Small intestine (tissue), 7 donors: ENCODE measurements around the gene LSAMP. TPM values are rescaled to one million over a fixed set of nuclear protein-coding genes. Genes with fewer than 3 reads are reported as not detected.

ENCODE experiments used
- DNase-seq, 2 donors: peaks; one replicate each; pipeline versions ENCODE4 v3.0.0 to v3.0.0-alpha.2; 2013
- FAIRE-seq: peaks from 2 replicates; lab custom pipeline; 2012; peaks lifted over from hg19 to GRCh38; lab: Jason Lieb, UNC
- H3K27ac ChIP-seq, 3 donors: one replicate each; pipeline ENCODE4 v1.5.1; 2013; ENCODE audit warnings: low read length in 2 of 3, mild to moderate bottlenecking in 2 of 3, control low read depth in 1 of 3, inconsistent platforms in 1 of 3, low read depth in 1 of 3, moderate library complexity in 1 of 3
- H3K27me3 ChIP-seq, 3 donors: one replicate each; pipeline ENCODE4 v1.6.1; 2013; ENCODE audit warnings: low read length in 3 of 3, inconsistent platforms in 1 of 3; ENCODE audit not compliant: control insufficient read depth in 3 of 3, insufficient read depth in 3 of 3
- H3K36me3 ChIP-seq, 3 donors: one replicate each; pipeline ENCODE4 v1.6.1; 2013; ENCODE audit warnings: low read length in 3 of 3, inconsistent platforms in 1 of 3, low read depth in 1 of 3, mild to moderate bottlenecking in 1 of 3, moderate library complexity in 1 of 3; ENCODE audit not compliant: control insufficient read depth in 3 of 3, insufficient read depth in 2 of 3
- H3K4me1 ChIP-seq, 3 donors: one replicate each; pipeline ENCODE4 v1.6.1; 2013; ENCODE audit warnings: low read length in 2 of 3, inconsistent platforms in 1 of 3, low read depth in 1 of 3, mild to moderate bottlenecking in 1 of 3, moderate library complexity in 1 of 3; ENCODE audit not compliant: control insufficient read depth in 3 of 3, insufficient read depth in 2 of 3
- H3K4me3 ChIP-seq, 3 donors: one replicate each; pipeline ENCODE4 v1.5.1; 2013; ENCODE audit warnings: low read length in 3 of 3, control low read depth in 1 of 3, inconsistent platforms in 1 of 3, low read depth in 1 of 3, mild to moderate bottlenecking in 1 of 3, moderate library complexity in 1 of 3
- H3K9me3 ChIP-seq, 2 donors: one replicate each; pipeline ENCODE4 v1.6.1; 2013; ENCODE audit warnings: low read depth in 1 of 2, low read length in 1 of 2; ENCODE audit not compliant: control insufficient read depth in 2 of 2, insufficient read depth in 1 of 2
- WGBS, 3 donors: extraction: QIAGEN DNeasy Blood & Tissue Kit; methylation state at CpG; one replicate each; pipeline ENCODE4 v1.1.7; 2013; 5-methylcytosine and 5-hydroxymethylcytosine counted together
- polyA plus RNA-seq, 4 donors: library from polyadenylated mRNA; stranded (reverse) in 3 of 4; unstranded in 1 of 4; fragments of 200-250 nt in 3 of 4; fragments of 120-200 nt in 1 of 4; gene quantifications; one replicate each; pipeline versions ENCODE4 v1.2.1 to v1.2.3, GENCODE V29; 2013
- donor health status: healthy with polysubstance abuse.
- donor health status: control.
- donor health status: control.
- donor health status: Bipolar disorder and iron deficiency.
- donor health status: healthy.

The LSAMP gene
- polyA plus RNA-seq, 4 donors, result 0.27 to 2.9 (median 1.8) TPM; not detected in 1

DNA sequence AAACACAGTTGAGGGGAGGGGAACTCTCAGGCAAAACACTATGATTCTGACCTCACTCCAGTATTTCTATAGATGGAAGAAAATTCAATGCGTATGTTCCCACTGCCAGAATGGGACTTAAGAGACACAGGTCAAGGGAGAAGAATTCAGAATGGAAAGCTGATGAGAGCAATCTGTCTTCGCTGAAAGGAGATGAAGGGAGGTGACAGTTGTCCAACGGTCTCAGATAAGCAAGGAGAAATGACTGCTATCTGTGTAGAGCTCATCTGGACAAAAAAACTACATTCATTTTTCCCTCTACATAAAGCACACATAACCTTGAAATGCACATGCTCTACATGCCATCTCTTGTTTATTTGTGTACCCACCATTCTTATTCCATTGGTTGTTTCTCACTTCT is 405.1 kb downstream of the LSAMP start:
- Histone ChIP-seq H3K4me1 (no peaks in the 10 kb centered on the region), H3K36me3 (no peaks in the 10 kb centered on the region), H3K4me3 (no peak overlapping the region), H3K27ac (no peak overlapping the region), H3K27me3 (no peaks in the 10 kb centered on the region), H3K9me3 (no peaks in the 10 kb centered on the region)
- DNase-seq (no peak), FAIRE-seq (no peak)
- WGBS, 3 donors, result 73 to 82% (median 75%) methylated on average over 3 of the region's 3 CpGs

DNA sequence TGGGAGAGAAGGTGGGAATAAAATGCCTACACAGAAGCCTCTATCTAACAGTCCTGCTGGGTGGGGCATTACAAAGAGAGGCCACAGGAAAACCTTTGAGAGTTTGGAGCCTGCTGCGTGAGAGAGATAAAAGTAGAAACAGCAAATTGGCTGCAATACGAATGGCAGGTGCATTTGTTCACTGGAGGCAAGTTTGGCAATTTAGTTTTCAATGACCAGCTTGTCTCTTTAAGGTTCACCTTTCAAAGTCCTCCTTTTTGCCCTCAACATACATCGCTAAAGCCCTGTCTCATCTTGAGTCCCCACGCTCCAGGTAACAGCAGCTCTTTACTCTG is 405.7 kb downstream of the LSAMP start:
- Histone ChIP-seq H3K4me3 (no peak overlapping the region), H3K4me1 (no peaks in the 10 kb centered on the region), H3K27me3 (no peaks in the 10 kb centered on the region), H3K9me3 (no peaks in the 10 kb centered on the region), H3K36me3 (no peaks in the 10 kb centered on the region), H3K27ac (no peak overlapping the region)
- FAIRE-seq (no peak), DNase-seq (no peak)
- 66 to 84% (median 72%) methylated on average over 4 of the region's 4 CpGs for WGBS, 3 donors

DNA sequence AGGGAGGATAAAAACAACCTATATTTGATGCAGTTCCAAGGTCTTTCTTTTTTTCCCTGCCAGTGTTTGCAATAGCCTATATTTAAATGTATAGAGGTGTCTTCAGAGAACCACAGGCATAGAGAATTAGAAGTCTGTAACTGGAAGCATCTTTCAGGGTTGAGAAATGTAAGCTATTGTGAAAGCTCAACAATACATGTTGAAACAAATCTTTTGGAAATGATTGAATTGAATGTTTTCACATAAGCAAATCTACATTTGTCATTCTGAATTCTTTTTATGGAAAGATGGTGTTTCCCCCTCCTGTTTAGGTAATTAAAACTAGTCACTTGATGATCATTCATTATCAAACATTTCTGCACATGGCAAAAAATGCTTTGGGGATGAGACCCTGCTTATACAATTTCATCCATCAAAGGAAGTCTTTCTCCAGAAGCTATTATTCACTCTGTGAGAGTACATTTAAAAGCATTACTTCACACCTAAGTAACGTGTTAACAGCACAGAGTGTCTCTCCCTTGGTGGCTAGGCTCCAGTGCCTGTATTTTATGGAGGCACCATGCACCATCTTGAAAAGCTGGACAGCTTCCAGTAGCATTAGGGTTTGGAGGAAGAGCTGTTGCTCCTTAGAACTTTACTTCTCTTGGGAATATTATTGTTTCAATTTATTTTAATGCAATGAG is 406.2 kb downstream of the LSAMP start:
- no peaks in the 10 kb centered on the region for H3K4me1 ChIP-seq
- WGBS, 3 donors, result 26 to 67% (median 35%) methylated on average over 1 of the region's 1 CpG
- FAIRE-seq, result no peak

GRCh38 chr3:116037954-116038911 is 407.1 kb downstream of the LSAMP start:
- 69 to 81% (median 76%) methylated on average over 5 of the region's 5 CpGs for WGBS, 3 donors
- Histone ChIP-seq H3K27ac (no peak overlapping the region), H3K36me3 (no peaks in the 10 kb centered on the region), H3K4me3 (no peak overlapping the region), H3K27me3 (no peaks in the 10 kb centered on the region), H3K4me1 (no peaks in the 10 kb centered on the region), H3K9me3 (no peaks in the 10 kb centered on the region)
- FAIRE-seq (no peak), DNase-seq (no peak)

More for the DNA sequence above, 406.2 kb downstream of the LSAMP start:
- H3K27ac ChIP-seq, result no peak overlapping the region
- H3K27me3 ChIP-seq, result no peaks in the 10 kb centered on the region
- no peaks in the 10 kb centered on the region for H3K36me3 ChIP-seq
- DNase-seq, result no peak
- no peak overlapping the region for H3K4me3 ChIP-seq
- H3K9me3 ChIP-seq, result no peaks in the 10 kb centered on the region

DNA sequence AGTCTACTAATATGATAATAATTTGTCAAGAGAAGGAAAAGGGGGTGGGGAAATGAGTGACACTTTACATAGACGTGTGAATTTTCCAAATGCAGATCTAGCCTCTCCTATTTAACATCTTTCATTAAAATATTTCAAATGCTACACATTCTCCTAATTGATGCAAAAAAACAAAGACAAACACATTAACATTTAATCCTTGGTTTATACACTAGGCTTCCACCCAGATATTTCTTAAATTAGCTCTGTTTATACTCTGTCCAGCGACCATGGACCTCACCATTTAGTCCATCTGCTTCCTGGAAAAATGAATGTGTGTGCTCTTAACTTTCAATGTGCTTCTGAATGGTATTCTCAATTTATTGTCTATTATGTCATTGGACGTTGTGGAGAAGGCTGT is 409.9 kb downstream of the LSAMP start:
- H3K36me3 ChIP-seq, result no peaks in the 10 kb centered on the region
- DNase-seq, result no peak
- H3K27ac ChIP-seq, result no peak overlapping the region
- WGBS, 3 donors, result 38 to 49% (median 47%) methylated on average over 3 of the region's 3 CpGs
- FAIRE-seq, result no peak
- H3K4me1 ChIP-seq, result no peaks in the 10 kb centered on the region
- H3K27me3 ChIP-seq, result no peaks in the 10 kb centered on the region
- no peak overlapping the region for H3K4me3 ChIP-seq
- no peaks in the 10 kb centered on the region for H3K9me3 ChIP-seq

- WGBS, 3 donors, result 48 to 60% (median 52%) methylated on average over 1 of the region's 1 CpG
- no peak for FAIRE-seq
Observed at GRCh38 chr3:116034794-116035193, 410.5 kb downstream of the LSAMP start.

GRCh38 chr3:116034086-116034485 is 411.2 kb downstream of the LSAMP start:
- H3K27ac ChIP-seq, result no peak overlapping the region
- no peak for DNase-seq
- WGBS, 3 donors, result 47 to 76% (median 53%) methylated on average over 2 of the region's 2 CpGs
- H3K9me3 ChIP-seq, result no peaks in the 10 kb centered on the region
- no peak for FAIRE-seq
- no peaks in the 10 kb centered on the region for H3K27me3 ChIP-seq
- H3K4me3 ChIP-seq, result no peak overlapping the region
- H3K36me3 ChIP-seq, result no peaks in the 10 kb centered on the region
- no peaks in the 10 kb centered on the region for H3K4me1 ChIP-seq

More at GRCh38 chr3:116034794-116035193, 410.5 kb downstream of the LSAMP start:
- Histone ChIP-seq H3K27me3 (no peaks in the 10 kb centered on the region), H3K9me3 (no peaks in the 10 kb centered on the region), H3K36me3 (no peaks in the 10 kb centered on the region), H3K4me3 (no peak overlapping the region), H3K27ac (no peak overlapping the region), H3K4me1 (no peaks in the 10 kb centered on the region)
- DNase-seq, result no peak

DNA sequence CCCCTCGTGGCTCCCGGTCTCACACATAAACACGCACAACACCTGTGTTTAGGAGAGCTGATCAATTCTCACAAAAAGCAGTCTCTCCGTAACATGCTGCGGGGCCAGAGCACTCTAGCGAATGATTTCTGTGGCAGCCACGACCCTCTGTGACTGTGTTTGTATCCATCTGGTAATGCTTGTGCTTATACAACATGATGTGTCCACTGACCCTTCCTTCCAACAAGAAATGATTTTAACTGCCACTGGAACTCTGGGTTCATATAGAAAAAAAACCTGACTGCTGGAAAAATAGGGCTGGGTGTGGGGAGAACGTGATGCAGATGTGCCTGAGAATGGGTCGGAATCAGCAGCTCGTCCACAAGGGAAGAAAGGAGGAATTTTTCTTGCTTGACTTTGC is 411.8 kb downstream of the LSAMP start:
- Histone ChIP-seq H3K27me3 (no peaks in the 10 kb centered on the region), H3K9me3 (no peaks in the 10 kb centered on the region), H3K36me3 (no peaks in the 10 kb centered on the region), H3K27ac (no peak overlapping the region), H3K4me1 (no peaks in the 10 kb centered on the region), H3K4me3 (no peak overlapping the region)
- WGBS, 3 donors, result 84 to 90% (median 85%) methylated on average over 10 of the region's 10 CpGs
- no peak for DNase-seq
- FAIRE-seq, result no peak
